ENCODE measurements around the gene TSC22D1. TPM values are rescaled to one million over a fixed set of nuclear protein-coding genes. Genes with fewer than 3 reads are reported as not detected.

The TSC22D1 gene
- total and polyA plus RNA-seq, 2 of the 4 experiments (the other 2 are of a cell fraction): 30.8 to 42.2 TPM

- no peak overlapping the region for H3K9ac ChIP-seq (ENCODE audit: low read depth, low read length)
- H2BK20ac ChIP-seq (ENCODE audit: low read depth, low read length): no peak overlapping the region
- no peak overlapping the region for H4K8ac ChIP-seq (ENCODE audit: low read depth in 2 of 2, low read length in 2 of 2)
- intact Hi-C loops (cut with micrococcal nuclease): no loop called here
- H2BK5ac ChIP-seq (ENCODE audit: low read depth, low read length, poor library complexity, severe bottlenecking): no peak overlapping the region
- POLR2A ChIA-PET (ENCODE audit: unreplicated experiment): no interaction called here
- H4K91ac ChIP-seq (ENCODE audit: insufficient read depth, low read depth, low read length): no peak overlapping the region
- H2BK120ac ChIP-seq (ENCODE audit: low read depth, low read length): no peak overlapping the region
- no peak overlapping the region for H2AFZ ChIP-seq (replicated peaks; ENCODE audit: low read length, poor library complexity)
- no peaks in the 10 kb centered on the region for H3K9me1 ChIP-seq (ENCODE audit: insufficient read depth, low read length)
- CTCF ChIA-PET: no interaction called here
- H4K5ac ChIP-seq (ENCODE audit: low read depth, low read length): no peak overlapping the region
- no peak overlapping the region for H2BK15ac ChIP-seq (ENCODE audit: low read depth, low read length)
- H3K4me3 ChIP-seq (ENCODE audit: insufficient read depth, low read depth, low read length): no peak overlapping the region
- BruUV-seq (replicated peaks): no TSS peak
- H3K9me3 ChIP-seq (ENCODE audit: control insufficient read depth, insufficient read depth, low read length): no peaks in the 10 kb centered on the region
- H4K20me1 ChIP-seq (ENCODE audit: insufficient read depth, low read length): no peaks in the 10 kb centered on the region
- H2AK5ac ChIP-seq (ENCODE audit: low read depth, low read length): no peak overlapping the region
- TF ChIP-seq MAFK (IDR thresholded peaks at IDR 0.05; ENCODE audit: low read depth, low read length): no peak
- TF ChIP-seq, protein P1, sequence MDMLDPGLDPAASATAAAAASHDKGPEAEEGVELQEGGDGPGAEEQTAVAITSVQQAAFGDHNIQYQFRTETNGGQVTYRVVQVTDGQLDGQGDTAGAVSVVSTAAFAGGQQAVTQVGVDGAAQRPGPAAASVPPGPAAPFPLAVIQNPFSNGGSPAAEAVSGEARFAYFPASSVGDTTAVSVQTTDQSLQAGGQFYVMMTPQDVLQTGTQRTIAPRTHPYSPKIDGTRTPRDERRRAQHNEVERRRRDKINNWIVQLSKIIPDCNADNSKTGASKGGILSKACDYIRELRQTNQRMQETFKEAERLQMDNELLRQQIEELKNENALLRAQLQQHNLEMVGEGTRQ (IDR thresholded peaks at IDR 0.05; ENCODE audit: low read depth, low read length): no peak
- no peak for TF ChIP-seq BHLHE40 (IDR thresholded peaks at IDR 0.05; ENCODE audit: low read depth, low read length)
- TF ChIP-seq CHD1 (IDR thresholded peaks at IDR 0.05; ENCODE audit: low read depth, low read length): no peak
- TF ChIP-seq MXI1 (IDR thresholded peaks at IDR 0.05; ENCODE audit: borderline replicate concordance, low read depth, low read length): no peak
- TF ChIP-seq SMC3 (IDR thresholded peaks at IDR 0.05; ENCODE audit: low read depth, low read length): no peak
- TF ChIP-seq RAD21 (IDR thresholded peaks at IDR 0.05; ENCODE audit: low read length): no peak
- TF ChIP-seq MAZ (IDR thresholded peaks at IDR 0.05; ENCODE audit: borderline replicate concordance, low read depth, low read length): no peak
- no peak for TF ChIP-seq ELK1 (IDR thresholded peaks at IDR 0.05; ENCODE audit: borderline replicate concordance, low read depth, low read length)
- TF ChIP-seq RFX5 (IDR thresholded peaks at IDR 0.05; ENCODE audit: low read depth, low read length): no peak
- TF ChIP-seq NFE2L2 (IDR thresholded peaks at IDR 0.05; ENCODE audit: low read depth, low read length): no peak
- TF ChIP-seq, protein P2, sequence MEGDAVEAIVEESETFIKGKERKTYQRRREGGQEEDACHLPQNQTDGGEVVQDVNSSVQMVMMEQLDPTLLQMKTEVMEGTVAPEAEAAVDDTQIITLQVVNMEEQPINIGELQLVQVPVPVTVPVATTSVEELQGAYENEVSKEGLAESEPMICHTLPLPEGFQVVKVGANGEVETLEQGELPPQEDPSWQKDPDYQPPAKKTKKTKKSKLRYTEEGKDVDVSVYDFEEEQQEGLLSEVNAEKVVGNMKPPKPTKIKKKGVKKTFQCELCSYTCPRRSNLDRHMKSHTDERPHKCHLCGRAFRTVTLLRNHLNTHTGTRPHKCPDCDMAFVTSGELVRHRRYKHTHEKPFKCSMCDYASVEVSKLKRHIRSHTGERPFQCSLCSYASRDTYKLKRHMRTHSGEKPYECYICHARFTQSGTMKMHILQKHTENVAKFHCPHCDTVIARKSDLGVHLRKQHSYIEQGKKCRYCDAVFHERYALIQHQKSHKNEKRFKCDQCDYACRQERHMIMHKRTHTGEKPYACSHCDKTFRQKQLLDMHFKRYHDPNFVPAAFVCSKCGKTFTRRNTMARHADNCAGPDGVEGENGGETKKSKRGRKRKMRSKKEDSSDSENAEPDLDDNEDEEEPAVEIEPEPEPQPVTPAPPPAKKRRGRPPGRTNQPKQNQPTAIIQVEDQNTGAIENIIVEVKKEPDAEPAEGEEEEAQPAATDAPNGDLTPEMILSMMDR (conservative IDR thresholded peaks at IDR 0.05; ENCODE audit: low read depth, low read length): no peak
- TF ChIP-seq RCOR1 (IDR thresholded peaks at IDR 0.05; ENCODE audit: insufficient replicate concordance, low read length): no peak
- dilution Hi-C loops (cut with HindIII; ENCODE audit: low sequenced_read_pairs, unreplicated experiment): no loop called here
- no peaks in the 10 kb centered on the region for H3K4me1 ChIP-seq (ENCODE audit: control insufficient read depth, insufficient read depth, low read length)
- no peak overlapping the region for H3K18ac ChIP-seq (ENCODE audit: low read depth, low read length)
- H3K56ac ChIP-seq (ENCODE audit: extremely low read depth, insufficient read depth, low read length): no peak overlapping the region
- H3K27me3 ChIP-seq (ENCODE audit: control insufficient read depth, insufficient read depth, low read length): no peaks in the 10 kb centered on the region
- in situ Hi-C loops (cut with MboI; ENCODE audit: low sequenced_read_pairs): no loop called here
- H3K4ac ChIP-seq (ENCODE audit: low read depth, low read length): no peak overlapping the region
- 100% methylated on average over 1 of the region's 6 CpGs; no CpG with 5 or more reads in 1 of the 2 experiments for WGBS, 2 experiments (ENCODE audit: extremely low coverage in 2 of 2, insufficient read length in 1 of 2)
- no peak overlapping the region for H3K27ac ChIP-seq (ENCODE audit: insufficient read depth, low read length)
- peaks cover 9% of the 10 kb centered on the region for H3K36me3 ChIP-seq (ENCODE audit: control insufficient read depth, insufficient read depth, low read length)
- no peak overlapping the region for H3K14ac ChIP-seq (replicated peaks; ENCODE audit: low read depth, low read length)
- peaks cover 5 to 24% of the 10 kb centered on the region in 2 experiments for H3K79me1 ChIP-seq (ENCODE audit: low read depth in 1 of 2, low read length in 2 of 2)
- DNase-seq (no peak), ATAC-seq (ENCODE audit: low read depth) (no peak)
- no peak overlapping the region for H3K23ac ChIP-seq (ENCODE audit: low read depth, low read length)
- no peak overlapping the region for H2AK9ac ChIP-seq (replicated peaks; ENCODE audit: low read depth, low read length, poor library complexity)
- no peak overlapping the region for H3K4me2 ChIP-seq (ENCODE audit: low read depth, low read length)
Measured at GRCh38 chr13:44514278-44514677, 61.9 kb downstream of the TSC22D1 start.

Data from IMR-90 (cell line).